ENCODE results near the gene CFAP46. TPM values are rescaled to one million over a fixed set of nuclear protein-coding genes. Genes with fewer than 3 reads are reported as not detected.

The CFAP46 gene
- total and polyA plus RNA-seq, 2 of the 8 experiments (the other 6 are each of a cell fraction or from before 2014, with no cell fraction given) = 2.6 to 4.8 TPM

GRCh38 chr10:132891368-132891767 is 51.0 kb downstream of the CFAP46 start (continued):
- TF ChIP-seq RBBP5 (IDR thresholded peaks at IDR 0.05; ENCODE audit: borderline replicate concordance, low read depth, low read length) = no peak
